Fibroblast of lung (primary cell): ENCODE data around the gene NDUFA11. TPM values are rescaled to one million over a fixed set of nuclear protein-coding genes. Genes with fewer than 3 reads are reported as not detected.

Experiments
- DNase-seq, 2 donors: peaks; one replicate each; pipeline versions ENCODE4 v3.0.0 to v3.0.0-alpha.2; 2010; ENCODE audit warnings: low read depth in 2 of 2
- H2AFZ ChIP-seq: 2 replicates; pipeline ENCODE4 v1.5.1; 2012; ENCODE audit warnings: low read length, control low read depth, inconsistent platforms
- H3K27ac ChIP-seq: 2 replicates; pipeline ENCODE4 v1.5.1; 2011; ENCODE audit warnings: low read length, control low read depth; ENCODE audit not compliant: insufficient read depth
- H3K27me3 ChIP-seq: 2 replicates; pipeline ENCODE4 v1.5.1; 2011; ENCODE audit warnings: mild to moderate bottlenecking, low read length; ENCODE audit not compliant: control insufficient read depth, insufficient read depth
- H3K36me3 ChIP-seq: 2 replicates; pipeline ENCODE4 v1.5.1; 2011; ENCODE audit warnings: low read length; ENCODE audit not compliant: control insufficient read depth, insufficient read depth
- H3K4me1 ChIP-seq: 2 replicates; pipeline ENCODE4 v1.5.1; 2011; ENCODE audit warnings: low read length; ENCODE audit not compliant: control insufficient read depth, insufficient read depth; ENCODE audit errors: extremely low read depth
- H3K4me2 ChIP-seq: 2 replicates; pipeline ENCODE4 v1.5.1; 2011; ENCODE audit warnings: low read length, control low read depth; ENCODE audit not compliant: insufficient read depth; ENCODE audit errors: extremely low read depth
- H3K4me3 ChIP-seq, 4 experiments: fragments of 200-600 bp in 1 of 4; sonication (generic) in 1 of 4; replicated peaks in 1 of 4; 2 replicates each; pipeline ENCODE4 v1.5.1; 2011 to 2016; ENCODE audit warnings: low read length in 4 of 4, low read depth in 3 of 4, mild to moderate bottlenecking in 3 of 4, control low read depth in 2 of 4, inconsistent platforms in 1 of 4, mixed read lengths in 1 of 4; ENCODE audit not compliant: insufficient read depth in 1 of 4; ENCODE audit errors: control extremely low read depth in 1 of 4
- H3K79me2 ChIP-seq: 2 replicates; pipeline ENCODE4 v1.5.1; 2012; ENCODE audit warnings: mild to moderate bottlenecking, low read length, inconsistent platforms; ENCODE audit not compliant: control insufficient read depth, insufficient read depth
- H3K9ac ChIP-seq: 2 replicates; pipeline ENCODE4 v1.5.1; 2011; ENCODE audit warnings: mild to moderate bottlenecking, low read length, control low read depth; ENCODE audit not compliant: insufficient read depth
- H3K9me3 ChIP-seq: 2 replicates; pipeline ENCODE4 v1.5.1; 2012; ENCODE audit warnings: low read depth, low read length; ENCODE audit not compliant: control insufficient read depth, insufficient read depth
- H4K20me1 ChIP-seq: 2 replicates; pipeline ENCODE4 v1.5.1; 2011; ENCODE audit warnings: low read length; ENCODE audit not compliant: control insufficient read depth, insufficient read depth; ENCODE audit errors: extremely low read depth
- EZH2 ChIP-seq: IDR thresholded peaks from 2 replicates; pipeline ENCODE4 v1.5.1; 2012; ENCODE audit warnings: low read length, control low read depth, mild to moderate bottlenecking; ENCODE audit errors: missing control alignments
- polyA plus RNA-seq, 2 donors: library from polyadenylated mRNA; depleted of rRNA in 1 of 2; stranded (reverse) in 1 of 2; unstranded in 1 of 2; fragments of >200 nt; gene quantifications; 2 replicates each; pipeline ENCODE4 v1.2.1, GENCODE V29; 2011 to 2012; ENCODE audit warnings: missing spikeins in 1 of 2
- total RNA-seq: library from RNA; depleted of rRNA; stranded (reverse); fragments of >200 nt; gene quantifications from 2 replicates; pipeline ENCODE4 v1.2.1, GENCODE V29; 2014
- TF ChIP-seq, protein P1 (sequence below), 2 donors: IDR thresholded peaks in 1 of 2; conservative IDR thresholded peaks in 1 of 2; 1 replicate in 1 of 2; 2 replicates in 1 of 2; pipeline ENCODE4 v1.5.1; 2011 to 2012; ENCODE audit warnings: low read length in 2 of 2, control low read depth in 1 of 2, inconsistent platforms in 1 of 2, low read depth in 1 of 2, mild to moderate bottlenecking in 1 of 2

The NDUFA11 gene
- total and polyA plus RNA-seq, 2 donors (not counting 1 experiment from before 2014, with no cell fraction given), result 212 to 271 TPM

DNA sequence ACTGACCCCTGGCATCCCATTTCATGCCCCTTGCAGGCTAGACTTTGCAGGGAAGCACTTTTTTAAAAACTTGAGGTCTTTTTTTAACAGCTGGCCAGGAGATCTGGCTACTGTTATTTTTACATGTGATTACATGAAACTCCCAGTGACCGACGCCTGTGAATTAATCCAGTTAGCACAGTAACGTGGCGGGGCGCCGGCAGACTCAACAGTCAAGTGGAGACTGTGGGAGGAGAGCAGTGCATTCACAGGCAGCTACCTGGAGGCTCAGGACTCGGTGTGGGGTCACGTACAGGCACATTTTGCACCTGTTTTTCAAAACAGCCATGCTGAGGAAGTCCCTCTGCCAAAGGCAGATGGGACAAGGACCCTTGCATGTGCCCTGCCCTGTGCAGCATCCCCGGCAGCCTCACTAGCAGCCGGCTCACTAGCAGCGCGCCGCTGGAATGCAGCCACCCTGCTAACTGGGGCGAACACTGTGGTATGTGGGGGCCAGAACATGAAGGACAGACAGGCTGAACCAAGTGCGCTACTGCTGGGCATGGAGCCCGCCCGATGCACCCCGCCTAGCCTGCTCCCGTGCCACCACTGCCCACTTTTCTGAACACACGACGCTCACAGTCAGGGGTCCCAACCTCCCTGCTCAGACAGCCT, 29.1 kb upstream of the NDUFA11 start:
- Histone ChIP-seq H3K9ac (no peak overlapping the region), H3K4me1 (peaks cover 28% of the 10 kb centered on the region), H3K4me2 (no peak overlapping the region), H3K4me3 (no peak overlapping the region), H3K36me3 (peaks cover 24% of the 10 kb centered on the region), H3K27me3 (no peaks in the 10 kb centered on the region), H3K9me3 (no peaks in the 10 kb centered on the region), H3K27ac (no peak overlapping the region), H4K20me1 (no peaks in the 10 kb centered on the region), H3K79me2 (peaks cover 14% of the 10 kb centered on the region), H2AFZ (no peak overlapping the region)
- TF ChIP-seq EZH2, result no peak
- TF ChIP-seq, protein P1, sequence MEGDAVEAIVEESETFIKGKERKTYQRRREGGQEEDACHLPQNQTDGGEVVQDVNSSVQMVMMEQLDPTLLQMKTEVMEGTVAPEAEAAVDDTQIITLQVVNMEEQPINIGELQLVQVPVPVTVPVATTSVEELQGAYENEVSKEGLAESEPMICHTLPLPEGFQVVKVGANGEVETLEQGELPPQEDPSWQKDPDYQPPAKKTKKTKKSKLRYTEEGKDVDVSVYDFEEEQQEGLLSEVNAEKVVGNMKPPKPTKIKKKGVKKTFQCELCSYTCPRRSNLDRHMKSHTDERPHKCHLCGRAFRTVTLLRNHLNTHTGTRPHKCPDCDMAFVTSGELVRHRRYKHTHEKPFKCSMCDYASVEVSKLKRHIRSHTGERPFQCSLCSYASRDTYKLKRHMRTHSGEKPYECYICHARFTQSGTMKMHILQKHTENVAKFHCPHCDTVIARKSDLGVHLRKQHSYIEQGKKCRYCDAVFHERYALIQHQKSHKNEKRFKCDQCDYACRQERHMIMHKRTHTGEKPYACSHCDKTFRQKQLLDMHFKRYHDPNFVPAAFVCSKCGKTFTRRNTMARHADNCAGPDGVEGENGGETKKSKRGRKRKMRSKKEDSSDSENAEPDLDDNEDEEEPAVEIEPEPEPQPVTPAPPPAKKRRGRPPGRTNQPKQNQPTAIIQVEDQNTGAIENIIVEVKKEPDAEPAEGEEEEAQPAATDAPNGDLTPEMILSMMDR (conservative IDR thresholded peaks at IDR 0.05 in 1 of 2, IDR thresholded peaks at IDR 0.05 in 1 of 2; ENCODE audit: low read depth in 1 of 2, low read length in 2 of 2), result no peak
- no peak for DNase-seq

DNA sequence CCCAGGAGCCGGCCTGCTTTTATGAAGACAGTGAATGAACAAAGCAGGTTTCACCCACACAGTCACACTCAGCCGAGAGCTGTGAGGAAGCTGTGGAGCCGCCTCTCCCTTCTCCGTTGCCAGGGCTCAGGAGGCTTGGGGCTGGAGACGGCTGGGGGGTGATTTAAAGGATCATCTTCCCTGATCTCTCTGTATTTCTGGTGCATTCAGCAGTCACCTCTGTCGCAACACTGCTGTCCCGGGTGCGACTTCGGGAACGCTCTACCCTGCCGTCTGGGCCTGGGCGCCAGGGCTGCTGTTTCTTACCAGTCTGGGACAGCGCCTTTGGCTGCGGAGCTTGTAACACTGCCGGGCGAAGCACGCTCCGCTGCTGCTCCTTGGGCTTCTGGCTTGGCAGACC, 28.6 kb upstream of the NDUFA11 start:
- Histone ChIP-seq H3K79me2 (peaks cover 14% of the 10 kb centered on the region), H3K9me3 (no peaks in the 10 kb centered on the region), H3K9ac (no peak overlapping the region), H2AFZ (no peak overlapping the region), H3K36me3 (peaks cover 29% of the 10 kb centered on the region), H4K20me1 (no peaks in the 10 kb centered on the region), H3K4me3 (no peak overlapping the region), H3K4me1 (peaks cover 34% of the 10 kb centered on the region), H3K4me2 (no peak overlapping the region), H3K27ac (no peak overlapping the region), H3K27me3 (no peaks in the 10 kb centered on the region)
- TF ChIP-seq, protein P1 (conservative IDR thresholded peaks at IDR 0.05 in 1 of 2, IDR thresholded peaks at IDR 0.05 in 1 of 2; ENCODE audit: low read depth in 1 of 2, low read length in 2 of 2), result no peak
- TF ChIP-seq EZH2, result no peak
- DNase-seq, result no peak

DNA sequence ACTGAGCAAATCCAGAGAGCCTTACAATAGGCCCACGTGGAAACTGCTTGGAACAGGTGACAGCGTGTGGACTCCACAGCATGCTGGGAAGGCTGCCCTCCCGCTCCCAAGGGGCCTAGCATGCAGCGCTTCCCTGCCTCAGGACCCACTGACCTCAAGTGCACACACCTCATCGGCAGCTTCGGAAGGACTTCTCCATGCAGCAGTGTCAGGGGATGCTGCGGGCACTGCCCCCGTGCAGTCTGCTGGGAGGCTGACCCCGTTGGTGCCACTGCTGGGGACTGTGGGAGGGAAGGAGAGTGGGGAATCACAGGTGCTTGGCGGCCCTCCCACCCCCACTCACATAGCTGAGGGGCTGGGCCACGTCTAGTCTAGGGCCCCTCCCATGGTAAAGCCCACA, 27.7 kb upstream of the NDUFA11 start:
- no peak overlapping the region for H3K4me2 ChIP-seq
- H3K9ac ChIP-seq, result no peak overlapping the region
- H3K36me3 ChIP-seq, result peaks cover 29% of the 10 kb centered on the region
- peaks cover 36% of the 10 kb centered on the region for H3K4me1 ChIP-seq
- H3K9me3 ChIP-seq, result no peaks in the 10 kb centered on the region
- no peak overlapping the region for H3K27ac ChIP-seq
- H2AFZ ChIP-seq, result no peak overlapping the region
- H3K79me2 ChIP-seq, result peaks cover 12% of the 10 kb centered on the region
- H3K4me3 ChIP-seq, result no peak overlapping the region
- H4K20me1 ChIP-seq, result no peaks in the 10 kb centered on the region
- TF ChIP-seq, protein P1 (conservative IDR thresholded peaks at IDR 0.05 in 1 of 2, IDR thresholded peaks at IDR 0.05 in 1 of 2; ENCODE audit: low read depth in 1 of 2, low read length in 2 of 2), result no peak
- TF ChIP-seq EZH2, result no peak
- no peaks in the 10 kb centered on the region for H3K27me3 ChIP-seq
- DNase-seq, result no peak
